HL-60 (cell line): ENCODE results near the gene PITPNC1.

Experiments
- DNase-seq, 2 experiments: peaks; one replicate each; pipeline ENCODE4 v3.0.0-alpha.2; 2010 to 2020; ENCODE audit warnings: low read depth in 1 of 2, low spot score in 1 of 2
- H3K27ac ChIP-seq: fragments of 250-450 bp; sonication (Bioruptor Pico); replicated peaks from 2 replicates; pipeline ENCODE4 v1.5.1; 2020; ENCODE audit warnings: mild to moderate bottlenecking, moderate library complexity
- H3K27me3 ChIP-seq: fragments of 250-450 bp; sonication (Bioruptor Pico); 2 replicates; pipeline ENCODE4 v1.5.1; 2021; ENCODE audit warnings: mild to moderate bottlenecking, moderate library complexity; ENCODE audit not compliant: insufficient read depth, poor library complexity, severe bottlenecking
- H3K4me3 ChIP-seq: replicated peaks from 2 replicates; pipeline ENCODE4 v1.5.1; 2011; ENCODE audit warnings: mild to moderate bottlenecking, control low read depth, low read length; ENCODE audit not compliant: insufficient read depth
- CTCF ChIP-seq: IDR thresholded peaks from one replicate; pipeline ENCODE4 v1.5.1; 2011; ENCODE audit warnings: low read length, control low read depth, inconsistent platforms; ENCODE audit not compliant: insufficient read depth
- GABPA ChIP-seq: IDR thresholded peaks from 2 replicates; pipeline ENCODE4 v1.6.1; 2012; ENCODE audit warnings: low read depth
- POLR2AphosphoS5 ChIP-seq: IDR thresholded peaks from 2 replicates; pipeline ENCODE4 v1.6.1; 2012; ENCODE audit warnings: low read depth
- REST ChIP-seq: IDR thresholded peaks from 2 replicates; pipeline ENCODE4 v1.6.1; 2012; ENCODE audit warnings: low read depth; ENCODE audit not compliant: insufficient replicate concordance
- SPI1 ChIP-seq: IDR thresholded peaks from 2 replicates; pipeline ENCODE4 v1.6.1; 2012; ENCODE audit warnings: low read depth, mild to moderate bottlenecking, borderline replicate concordance

PITPNC1 gene

GRCh38 chr17:67452681-67453554 is 75.8 kb downstream of the PITPNC1 start:
- no peak overlapping the region for H3K27ac ChIP-seq
- TF ChIP-seq CTCF, result no peak
- no peak for DNase-seq
- H3K4me3 ChIP-seq, result no peak overlapping the region
- H3K27me3 ChIP-seq, result no peaks in the 10 kb centered on the region

GRCh38 chr17:67456103-67456502 is 79.0 kb downstream of the PITPNC1 start:
- Histone ChIP-seq H3K27me3 (no peaks in the 10 kb centered on the region), H3K27ac (no peak overlapping the region), H3K4me3 (no peak overlapping the region)
- TF ChIP-seq POLR2AphosphoS5, result no peak
- no peak for TF ChIP-seq CTCF
- TF ChIP-seq REST, result no peak
- TF ChIP-seq SPI1, result no peak
- no peak for TF ChIP-seq GABPA
- no peak for DNase-seq

GRCh38 chr17:67456889-67457288 is 79.8 kb downstream of the PITPNC1 start:
- no peak for DNase-seq
- Histone ChIP-seq H3K4me3 (no peak overlapping the region), H3K27ac (no peak overlapping the region), H3K27me3 (no peaks in the 10 kb centered on the region)
- no peak for TF ChIP-seq POLR2AphosphoS5
- TF ChIP-seq REST, result no peak
- no peak for TF ChIP-seq SPI1
- no peak for TF ChIP-seq CTCF
- TF ChIP-seq GABPA, result no peak

- DNase-seq, result no peak
- Histone ChIP-seq H3K4me3 (no peak overlapping the region), H3K27ac (no peak overlapping the region), H3K27me3 (no peaks in the 10 kb centered on the region)
- TF ChIP-seq GABPA, result no peak
- no peak for TF ChIP-seq SPI1
- no peak for TF ChIP-seq CTCF
- TF ChIP-seq POLR2AphosphoS5, result no peak
- TF ChIP-seq REST, result no peak
These were observed 81.1 kb downstream of the PITPNC1 start for GRCh38 chr17:67458203-67458602.
